HepG2 (cell line): ENCODE results near the gene PTPRC. TPM values are rescaled to one million over a fixed set of nuclear protein-coding genes. Genes with fewer than 3 reads are reported as not detected.

Experiments used
- ATAC-seq: fragments of 200-7000 bp; cut with Tn5 transposase; 3 replicates; pipeline ENCODE4 v1.9.1; 2020; ENCODE audit warnings: mild to moderate bottlenecking, moderate library complexity
- BruUV-seq: library from RNA; stranded (reverse); fragments of 400-500 nt; replicated peaks from 2 replicates; lab custom pipeline; 2021; lab: Mats Ljungman, UMichigan
- CTCF ChIA-PET: fragments of 300-600 bp; formaldehyde crosslinking; extraction: SDS; loops from one replicate; lab custom pipeline; 2021; ENCODE audit warnings: low total read pairs, inconsistent platforms, low intra/inter-chr PET ratio; lab: Yijun Ruan, JAX
- POLR2A ChIA-PET: fragments of 350-600 bp; sonication (Branson Sonifier 250); formaldehyde crosslinking; loops from one replicate; lab custom pipeline; 2020; ENCODE audit warnings: antibody characterized with exemption, inconsistent platforms; lab: Yijun Ruan, JAX
- DNase-seq: peaks from one replicate; pipeline ENCODE4 v3.0.0-alpha.2; 2015; ENCODE audit warnings: low spot score
- FAIRE-seq: peaks from 3 replicates; lab custom pipeline; 2011; peaks lifted over from hg19 to GRCh38; lab: Jason Lieb, UNC
- H2AFZ ChIP-seq: one replicate; pipeline ENCODE4 v1.6.1; 2011; ENCODE audit warnings: low read length, inconsistent platforms
- H3K27ac ChIP-seq: fragments of 300-600 bp; 3 replicates; pipeline ENCODE4 v1.8.0; 2011; ENCODE audit warnings: mixed run types, mild to moderate bottlenecking, mixed read lengths, low read length, inconsistent platforms; ENCODE audit not compliant: insufficient read depth; ENCODE audit errors: extremely low read length
- H3K27me3 ChIP-seq, 2 experiments: fragments of 200-600 bp in 1 of 2; 2 replicates in 1 of 2; 3 replicates in 1 of 2; pipeline versions ENCODE4 v1.6.0 to v1.8.0; 2011; ENCODE audit warnings: low read length in 2 of 2, mild to moderate bottlenecking in 2 of 2, moderate library complexity in 2 of 2, inconsistent platforms in 1 of 2; ENCODE audit not compliant: insufficient read depth in 2 of 2, control insufficient read depth in 1 of 2
- H3K36me3 ChIP-seq, 2 experiments: fragments of 200-600 bp in 1 of 2; replicated peaks in 1 of 2; 2 replicates in 1 of 2; 3 replicates in 1 of 2; pipeline versions ENCODE4 v1.5.1 to v1.8.0; 2011; ENCODE audit warnings: low read length in 2 of 2, inconsistent platforms in 1 of 2; ENCODE audit not compliant: insufficient read depth in 2 of 2, control insufficient read depth in 1 of 2
- H3K4me1 ChIP-seq: 2 replicates; pipeline ENCODE4 v1.5.1; 2012; ENCODE audit warnings: low read length, inconsistent platforms; ENCODE audit not compliant: insufficient read depth
- H3K4me2 ChIP-seq: 2 replicates; pipeline ENCODE4 v1.6.0; 2011; ENCODE audit warnings: low read depth, low read length, inconsistent platforms
- H3K4me3 ChIP-seq, 3 experiments: fragments of 200-600 bp in 1 of 3; sonication (generic), shearing (Covaris generic) in 1 of 3; replicated peaks in 1 of 3; 2 replicates each; pipeline ENCODE4 v1.5.1; 2011 to 2016; ENCODE audit warnings: low read length in 3 of 3, inconsistent platforms in 2 of 3, low read depth in 2 of 3, mild to moderate bottlenecking in 2 of 3, control low read depth in 1 of 3, mixed read lengths in 1 of 3; ENCODE audit not compliant: insufficient read depth in 1 of 3
- H3K79me2 ChIP-seq: one replicate; pipeline ENCODE4 v1.6.1; 2011; ENCODE audit warnings: low read length, inconsistent platforms; ENCODE audit not compliant: insufficient read depth
- H3K9ac ChIP-seq: 2 replicates; pipeline ENCODE4 v1.6.0; 2011; ENCODE audit warnings: mild to moderate bottlenecking, low read depth, low read length, inconsistent platforms; ENCODE audit not compliant: insufficient read depth
- H3K9me3 ChIP-seq: 2 replicates; pipeline ENCODE4 v1.5.1; 2012; ENCODE audit warnings: mild to moderate bottlenecking, low read length
- H4K20me1 ChIP-seq: 2 replicates; pipeline ENCODE4 v1.6.0; 2011; ENCODE audit warnings: inconsistent platforms, mild to moderate bottlenecking, low read length, moderate library complexity; ENCODE audit not compliant: insufficient read depth
- HCFC1 ChIP-seq: fragments of 150-350 bp; IDR thresholded peaks from 2 replicates; pipeline ENCODE4 v1.6.1; 2014; ENCODE audit warnings: low read depth, low read length
- POLR2AphosphoS5 ChIP-seq: IDR thresholded peaks from 2 replicates; pipeline ENCODE4 v1.6.1; 2012; ENCODE audit warnings: low read depth, low read length
- SCMH1 ChIP-seq: sonication (generic); formaldehyde crosslinking; IDR thresholded peaks from 2 replicates; pipeline ENCODE4 v1.9.0; 2021; ENCODE audit warnings: missing genetic modification reagents, mild to moderate bottlenecking, borderline replicate concordance
- SRF ChIP-seq: IDR thresholded peaks from 2 replicates; pipeline ENCODE4 v1.6.1; 2011; ENCODE audit warnings: mild to moderate bottlenecking, low read depth, low read length, moderate library complexity
- SYNCRIP ChIP-seq: fragments of 200-400 bp; formaldehyde crosslinking; IDR thresholded peaks from 2 replicates; pipeline ENCODE4 v1.6.1; 2018; ENCODE audit warnings: mild to moderate bottlenecking, low read depth, low read length; ENCODE audit not compliant: insufficient read depth
- TCF12 ChIP-seq, 2 experiments: fragments of 450-650 bp in 1 of 2; sonication (generic) in 1 of 2; formaldehyde crosslinking in 1 of 2; IDR thresholded peaks; 2 replicates each; pipeline versions ENCODE4 v1.6.1 to v1.8.0; 2017 to 2022; ENCODE audit warnings: antibody characterized with exemption in 1 of 2, mild to moderate bottlenecking in 1 of 2, missing genetic modification reagents in 1 of 2, moderate library complexity in 1 of 2
- ZNF317 ChIP-seq: sonication (generic); formaldehyde crosslinking; IDR thresholded peaks from 2 replicates; pipeline ENCODE4 v1.5.0; 2020; ENCODE audit warnings: mild to moderate bottlenecking, missing genetic modification reagents
- ZNF781 ChIP-seq: sonication (generic); formaldehyde crosslinking; IDR thresholded peaks from 2 replicates; pipeline ENCODE4 v1.5.1; 2020; ENCODE audit warnings: borderline replicate concordance, mild to moderate bottlenecking, missing genetic modification reagents; ENCODE audit errors: not compliant biosample characterization
- WGBS: methylation state at CpG from one replicate; pipeline ENCODE4 v1.1.6; 2017; ENCODE audit warnings: low lambda C conversion rate; 5-methylcytosine and 5-hydroxymethylcytosine counted together
- in situ Hi-C: cut with HindIII; loops from 2 replicates; pipeline ENCODE4 v1.10.0; 2017; ENCODE audit warnings: low pct_unique_long_range_greater_than_20kb; ENCODE audit not compliant: extremely low pct_ligation_motif_present
- intact Hi-C: fragments of 100-400 bp; cut with micrococcal nuclease; formaldehyde crosslinking; loops from one replicate; pipeline ENCODE4 v1.10.0; 2022; ENCODE audit not compliant: unreplicated experiment
- polyA plus RNA-seq, 8 experiments: library from polyadenylated mRNA; depleted of rRNA in 3 of 8; stranded (reverse) in 7 of 8; unstranded in 1 of 8; fragments of >200 nt; fragmentation: Illumina TruSeq in 4 of 8; extraction: Trizol in 4 of 8; gene quantifications; 2 replicates each; pipeline versions ENCODE4 v1.2.1 to v1.2.3, GENCODE V29; 2011 to 2016; ENCODE audit warnings: low read depth in 4 of 8, missing spikeins in 1 of 8, mixed read lengths in 1 of 8; ENCODE audit not compliant: insufficient read depth in 1 of 8
- total RNA-seq, 5 experiments: library from RNA; depleted of rRNA; stranded (reverse); fragments of >200 nt; fragmentation: Illumina TruSeq; extraction: Trizol; gene quantifications; 2 replicates each; pipeline ENCODE4 v1.2.3, GENCODE V29; 2016; ENCODE audit warnings: low read depth in 1 of 5
- TF ChIP-seq, protein P1 (sequence below): IDR thresholded peaks from 2 replicates; pipeline ENCODE4 v1.6.1; 2016; ENCODE audit warnings: missing compliant biosample characterization, missing genetic modification reagents, borderline replicate concordance
- TF ChIP-seq, protein P2 (sequence below): sonication (generic); formaldehyde crosslinking; IDR thresholded peaks from 2 replicates; pipeline ENCODE4 v1.8.0; 2022; ENCODE audit warnings: low read depth, missing genetic modification reagents

The PTPRC gene
- total and polyA plus RNA-seq, 2 of the 13 experiments (the other 11 are each of a cell fraction or from before 2014, with no cell fraction given) = not detected

DNA sequence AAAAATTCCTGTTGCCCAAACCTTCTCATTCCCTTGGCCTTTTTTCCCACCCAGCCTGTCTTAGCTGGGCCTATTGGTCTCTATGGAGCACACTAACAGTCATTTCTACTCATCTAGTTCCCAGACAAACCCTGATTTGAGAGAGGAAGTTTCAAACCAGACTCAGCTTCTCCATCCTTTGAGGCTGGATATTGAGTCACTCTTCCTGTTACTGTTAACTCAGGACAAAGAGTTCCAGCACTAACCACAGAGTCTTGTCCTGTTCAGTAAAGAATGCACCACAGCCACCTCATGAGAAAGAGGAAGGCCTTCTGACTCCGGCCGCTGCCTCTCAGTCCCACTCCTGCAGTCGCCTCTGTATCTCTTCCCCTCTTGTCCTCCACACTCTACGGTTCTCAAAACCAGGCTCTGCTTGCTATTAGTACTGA, 137.8 kb downstream of the PTPRC start:
- no peak overlapping the region for H3K9ac ChIP-seq
- no peaks in the 10 kb centered on the region for H3K36me3 ChIP-seq
- WGBS = 30% methylated on average over 4 of the region's 4 CpGs
- intact Hi-C loops (no loop called here), in situ Hi-C loops (no loop called here)
- TF ChIP-seq ZNF317 = no peak
- no peak for TF ChIP-seq TCF12 (IDR thresholded peaks at IDR 0.05)
- no peak for TF ChIP-seq TCF12 (CRISPR knock-in tag; IDR thresholded peaks at IDR 0.05)
- no peak for TF ChIP-seq ZNF781 (CRISPR knock-in tag)
- TF ChIP-seq SRF = no peak
- TF ChIP-seq HCFC1 = no peak
- no peak for TF ChIP-seq SCMH1
- TF ChIP-seq, protein P1, sequence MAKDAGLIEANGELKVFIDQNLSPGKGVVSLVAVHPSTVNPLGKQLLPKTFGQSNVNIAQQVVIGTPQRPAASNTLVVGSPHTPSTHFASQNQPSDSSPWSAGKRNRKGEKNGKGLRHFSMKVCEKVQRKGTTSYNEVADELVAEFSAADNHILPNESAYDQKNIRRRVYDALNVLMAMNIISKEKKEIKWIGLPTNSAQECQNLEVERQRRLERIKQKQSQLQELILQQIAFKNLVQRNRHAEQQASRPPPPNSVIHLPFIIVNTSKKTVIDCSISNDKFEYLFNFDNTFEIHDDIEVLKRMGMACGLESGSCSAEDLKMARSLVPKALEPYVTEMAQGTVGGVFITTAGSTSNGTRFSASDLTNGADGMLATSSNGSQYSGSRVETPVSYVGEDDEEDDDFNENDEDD (CRISPR knock-in tag) = no peak
- TF ChIP-seq, protein P2, sequence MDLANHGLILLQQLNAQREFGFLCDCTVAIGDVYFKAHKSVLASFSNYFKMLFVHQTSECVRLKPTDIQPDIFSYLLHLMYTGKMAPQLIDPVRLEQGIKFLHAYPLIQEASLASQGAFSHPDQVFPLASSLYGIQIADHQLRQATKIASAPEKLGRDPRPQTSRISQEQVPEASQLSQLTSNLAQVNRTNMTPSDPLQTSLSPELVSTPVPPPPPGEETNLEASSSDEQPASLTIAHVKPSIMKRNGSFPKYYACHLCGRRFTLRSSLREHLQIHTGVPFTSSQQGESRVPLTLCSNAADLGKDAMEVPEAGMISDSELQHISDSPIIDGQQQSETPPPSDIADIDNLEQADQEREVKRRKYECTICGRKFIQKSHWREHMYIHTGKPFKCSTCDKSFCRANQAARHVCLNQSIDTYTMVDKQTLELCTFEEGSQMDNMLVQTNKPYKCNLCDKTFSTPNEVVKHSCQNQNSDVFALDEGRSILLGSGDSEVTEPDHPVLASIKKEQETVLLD (CRISPR knock-in tag) = no peak
- TF ChIP-seq SYNCRIP = no peak
- TF ChIP-seq POLR2AphosphoS5 = no peak
- CTCF ChIA-PET = no interaction called here
- no peaks in the 10 kb centered on the region for H3K4me1 ChIP-seq
- DNase-seq (no peak), ATAC-seq (no peak), FAIRE-seq (no peak)
- H3K4me3 ChIP-seq = no peak overlapping the region
- POLR2A ChIA-PET = no interaction called here
- H2AFZ ChIP-seq = no peak overlapping the region
- no TSS peak for BruUV-seq
- no peak overlapping the region for H3K27ac ChIP-seq
- no peaks in the 10 kb centered on the region for H3K79me2 ChIP-seq
- no peak overlapping the region for H3K4me2 ChIP-seq
- no peaks in the 10 kb centered on the region; a peak in 1 of 5 replicates for H3K27me3 ChIP-seq
- H4K20me1 ChIP-seq = no peaks in the 10 kb centered on the region
- no peaks in the 10 kb centered on the region for H3K9me3 ChIP-seq
